C4-2B (cell line): ENCODE results near the gene WDTC1.
A peak's percentile ranks its signal among the peaks of the same experiment; 100 is the strongest.

Experiments used
- H3K27ac ChIP-seq: fragments of 450-650 bp; 2 replicates; pipeline ENCODE4 v1.5.1; 2017
- CTCF ChIP-seq: fragments of 450-650 bp; conservative IDR thresholded peaks from 2 replicates; pipeline ENCODE4 v1.5.1; 2017; ENCODE audit warnings: mild to moderate bottlenecking
- ZFX ChIP-seq: fragments of 450-650 bp; IDR thresholded peaks from 2 replicates; pipeline ENCODE4 v1.6.1; 2017

WDTC1 gene

DNA sequence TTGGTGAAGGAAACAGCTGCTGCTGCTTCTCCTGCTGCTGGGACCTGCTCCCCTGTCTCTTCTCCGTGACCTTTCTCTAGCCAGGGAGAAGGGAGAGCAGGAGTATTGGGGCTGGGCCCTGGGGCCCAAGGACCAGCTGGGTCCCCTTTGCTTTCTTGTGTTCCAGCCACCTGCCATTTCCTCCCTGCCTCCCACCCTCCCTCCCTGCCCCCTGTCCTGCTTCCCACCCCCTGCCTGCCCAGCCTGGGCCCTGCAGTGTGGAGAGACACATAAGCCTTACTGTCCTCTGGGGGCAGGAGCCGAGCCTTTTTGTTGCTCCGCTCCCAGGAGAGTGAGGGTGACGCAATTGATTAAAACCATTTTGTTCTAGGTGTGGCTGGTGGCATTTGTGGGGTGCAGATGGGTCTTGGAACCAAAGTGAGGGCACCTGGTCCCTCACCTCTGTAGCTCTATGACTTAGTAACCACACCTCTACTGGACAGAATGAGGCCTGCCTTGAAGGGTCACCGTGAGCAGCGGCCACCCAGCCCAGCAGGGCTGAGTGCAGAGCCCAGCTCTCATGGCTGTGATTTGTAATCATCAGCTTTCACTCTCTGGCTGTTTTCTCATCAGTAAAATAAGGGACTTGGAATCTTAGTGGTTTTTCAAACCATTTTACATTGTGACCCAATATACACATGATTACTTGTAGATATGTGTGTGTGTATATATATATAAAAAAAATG lies 73.6 kb downstream of the WDTC1 start:
- no peak overlapping the region for H3K27ac ChIP-seq

DNA sequence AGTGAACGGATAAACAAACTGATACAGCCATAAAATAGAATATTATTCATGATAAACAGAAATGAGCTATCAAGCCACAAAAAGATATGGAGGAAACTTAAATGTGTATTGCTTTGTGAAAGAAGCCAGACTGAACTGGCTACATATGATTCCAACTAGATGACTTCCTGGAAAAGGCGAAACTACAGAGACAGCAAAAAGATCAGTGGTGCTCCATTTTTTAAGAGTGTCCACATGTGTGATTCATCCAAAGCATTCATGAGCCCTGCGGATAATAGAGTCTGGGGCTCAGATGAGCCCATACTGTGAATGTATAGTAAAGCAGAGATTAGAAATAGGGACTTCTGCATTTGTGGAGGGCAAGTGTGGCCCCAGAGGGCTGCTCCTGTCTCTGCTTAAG lies 79.7 kb downstream of the WDTC1 start:
- TF ChIP-seq ZFX (no peak), CTCF (no peak)

More for the DNA sequence above, 73.6 kb downstream of the WDTC1 start:
- TF ChIP-seq CTCF (no peak), ZFX (no peak)

DNA sequence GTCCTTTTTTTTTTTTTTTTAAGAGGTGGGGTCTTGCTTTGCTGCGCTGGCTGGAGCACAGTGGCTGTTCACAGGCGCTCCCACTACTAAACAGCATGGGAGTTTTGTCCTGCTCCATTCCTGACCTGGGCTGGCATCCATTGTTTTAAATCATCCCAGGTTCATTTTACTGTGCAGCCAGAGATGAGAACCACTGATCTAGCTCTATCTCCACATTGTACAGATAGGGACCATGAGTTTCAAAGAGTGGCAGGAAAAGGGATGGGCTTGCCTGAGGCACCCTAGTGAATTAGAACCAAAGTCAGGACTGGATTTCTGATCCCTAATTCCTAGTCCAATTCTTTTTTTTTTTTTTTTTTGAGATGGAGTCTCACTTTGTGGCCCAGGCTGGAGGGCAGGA lies 80.3 kb downstream of the WDTC1 start:
- H3K27ac ChIP-seq, result no peak overlapping the region
- TF ChIP-seq CTCF, result no peak
- no peak for TF ChIP-seq ZFX

More for the DNA sequence above, 79.7 kb downstream of the WDTC1 start:
- H3K27ac ChIP-seq, result no peak overlapping the region

DNA sequence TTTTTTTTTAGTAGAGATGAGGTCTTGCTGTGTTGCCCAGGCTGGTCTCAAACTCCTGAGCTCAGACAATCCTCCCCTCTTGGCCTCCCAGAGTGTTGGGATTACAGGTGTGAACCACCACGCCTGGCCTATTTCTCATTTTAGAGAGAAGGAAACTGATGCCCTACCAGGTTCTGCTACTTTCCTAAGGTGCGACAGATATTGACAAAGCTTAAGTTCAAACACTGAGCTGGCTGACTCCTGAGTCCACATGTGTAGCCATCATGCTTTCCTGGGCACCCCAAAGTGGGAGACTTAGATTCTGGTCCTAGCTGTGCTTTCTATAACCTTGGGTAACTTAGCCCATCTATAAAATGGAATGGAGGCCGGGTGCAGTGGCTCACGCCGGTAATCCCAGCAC lies 82.4 kb downstream of the WDTC1 start:
- no peak overlapping the region for H3K27ac ChIP-seq
- no peak for TF ChIP-seq ZFX
- no peak for TF ChIP-seq CTCF

GRCh38 chr1:27318136-27318535 lies 83.7 kb downstream of the WDTC1 start:
- H3K27ac ChIP-seq, result no peak overlapping the region
- no peak for TF ChIP-seq ZFX
- TF ChIP-seq CTCF, result no peak

GRCh38 chr1:27318596-27318995 lies 84.2 kb downstream of the WDTC1 start:
- TF ChIP-seq ZFX (no peak), CTCF (no peak)
- no peak overlapping the region for H3K27ac ChIP-seq

- peak within 1 kb of the TSS; percentile 84 for H3K27ac ChIP-seq
- TF ChIP-seq CTCF (no peak), ZFX (peak; percentile 87)
Observed at GRCh38 chr1:27321813-27322568, 87.6 kb downstream of the WDTC1 start, which contains the start of gene TMEM222. TMEM222 (plus strand) TSS chr1:27322163; CDS start chr1:27322198, 35 bp downstream.
